ENCODE measurements around the gene LGR4. TPM values are rescaled to one million over a fixed set of nuclear protein-coding genes. Genes with fewer than 3 reads are reported as not detected.

Gene LGR4
- total and polyA plus RNA-seq, 9 of the 15 experiments (the other 6 are each of a cell fraction or from before 2014, with no cell fraction given), result 0.94 to 10.1 (median 5.8) TPM

GRCh38 chr11:27506200-27507182 is 33.9 kb upstream of the LGR4 start, which contains the start of gene LIN7C (continued):
- TF ChIP-seq MLLT1 (IDR thresholded peaks at IDR 0.05), result peak in 1 of 2 experiments; percentile 50; a peak in 1 of 4 replicates
- TF ChIP-seq PHTF2 (CRISPR knock-in tag; IDR thresholded peaks at IDR 0.05), result no peak
- no peak for TF ChIP-seq ZZZ3 (IDR thresholded peaks at IDR 0.05)
- TF ChIP-seq THRA (IDR thresholded peaks at IDR 0.05), result no peak
- TF ChIP-seq CBX3 (IDR thresholded peaks at IDR 0.05; ENCODE audit: borderline replicate concordance in 1 of 2, low read length in 2 of 2), result no peak
- TF ChIP-seq NCOA2 (IDR thresholded peaks at IDR 0.05; ENCODE audit: partially characterized antibody in 2 of 2), result no peak
- TF ChIP-seq SMAD4 (CRISPR knock-in tag; conservative IDR thresholded peaks at IDR 0.05), result 0 out of 2 replicates have a peak, but pooled peaks have one; percentile 20
- TF ChIP-seq ZNF668 (CRISPR knock-in tag; IDR thresholded peaks at IDR 0.05), result no peak
- no peak for TF ChIP-seq E2F1 (CRISPR knock-in tag; IDR thresholded peaks at IDR 0.05)
- TF ChIP-seq LCOR (CRISPR knock-in tag; IDR thresholded peaks at IDR 0.05), result peak; percentile 39; the same call in 1 of the 2 replicates
- TF ChIP-seq RAD51 (IDR thresholded peaks at IDR 0.05; ENCODE audit: borderline replicate concordance, low read depth), result no peak
- TF ChIP-seq TRIM28 (IDR thresholded peaks at IDR 0.05), result no peak
- no peak for TF ChIP-seq ZNF277 (CRISPR knock-in tag; IDR thresholded peaks at IDR 0.05; ENCODE audit: borderline replicate concordance)
- no peak for TF ChIP-seq CHCHD3 (CRISPR knock-in tag; IDR thresholded peaks at IDR 0.05)
- no peak for TF ChIP-seq ZSCAN32 (CRISPR knock-in tag; IDR thresholded peaks at IDR 0.05)
- TF ChIP-seq NFIX (CRISPR knock-in tag; IDR thresholded peaks at IDR 0.05; ENCODE audit: low read depth), result no peak
- no peak for TF ChIP-seq BMI1 (IDR thresholded peaks at IDR 0.05; ENCODE audit: low read length)
- TF ChIP-seq ZMIZ1 (IDR thresholded peaks at IDR 0.05; ENCODE audit: low read depth in 2 of 2, low read length in 2 of 2), result peak in 1 of 2 experiments; percentile 30; a peak in 1 of 4 replicates
